NCI-H1436 treated with DMSO at 0.1 percent for 48 hours (cell line): ENCODE measurements around the gene PCDHB12.
"Not testable (repeated sequence)": the region's sequence is repeated elsewhere in the genome, so short reads cannot be mapped to it uniquely, and the experiment has no call there.

Experiments used
- DNase-seq: peaks from one replicate; lab custom pipeline; 2025; lab: John Stamatoyannopoulos, UW

The PCDHB12 gene

GRCh38 chr5:141210281-141210680, 1.8 kb downstream of the PCDHB12 start:
- DNase-seq = not testable (repeated sequence)

- not testable (repeated sequence) for DNase-seq
Observed at GRCh38 chr5:141210849-141211248, 2.3 kb downstream of the PCDHB12 start.

GRCh38 chr5:141213656-141214339, 5.3 kb downstream of the PCDHB12 start, which contains the start of gene PCDHB13:
Gene PCDHB13 (plus strand): TSS chr5:141213919. CDS start chr5:141214124, 205 bp downstream.
- not testable (repeated sequence) for DNase-seq

GRCh38 chr5:141214583-141214982, 6.1 kb downstream of the PCDHB12 start:
- not testable (repeated sequence) for DNase-seq

- not testable (repeated sequence) for DNase-seq
Observed at GRCh38 chr5:141215504-141215903, 7.0 kb downstream of the PCDHB12 start.

GRCh38 chr5:141216035-141216434, 7.5 kb downstream of the PCDHB12 start:
- not testable (repeated sequence) for DNase-seq

- DNase-seq = no peak
Observed at GRCh38 chr5:141223112-141223783, 14.7 kb downstream of the PCDHB12 start, which contains the start of gene PCDHB14. Gene PCDHB14 (plus strand): TSS chr5:141223343. CDS start chr5:141223506, 163 bp downstream.

- not testable (repeated sequence) for DNase-seq
Observed at GRCh38 chr5:141224844-141225243, 16.3 kb downstream of the PCDHB12 start.

GRCh38 chr5:141225421-141225820, 16.9 kb downstream of the PCDHB12 start:
- DNase-seq = not testable (repeated sequence)

GRCh38 chr5:141234109-141234667, 25.7 kb downstream of the PCDHB12 start:
- no peak for DNase-seq

- not testable (repeated sequence) for DNase-seq
Observed at GRCh38 chr5:141235922-141236321, 27.4 kb downstream of the PCDHB12 start.

GRCh38 chr5:141236516-141237313, 28.2 kb downstream of the PCDHB12 start:
- no peak for DNase-seq

GRCh38 chr5:141241496-141241895, 33.0 kb downstream of the PCDHB12 start:
- DNase-seq = no peak

GRCh38 chr5:141245250-141245717, 36.8 kb downstream of the PCDHB12 start, which contains the start of gene PCDHB15:
Gene PCDHB15 (plus strand): TSS chr5:141245395. CDS start chr5:141245579, 184 bp downstream.
- no peak for DNase-seq

GRCh38 chr5:141246971-141247370, 38.5 kb downstream of the PCDHB12 start:
- DNase-seq = not testable (repeated sequence)

GRCh38 chr5:141247434-141247833, 38.9 kb downstream of the PCDHB12 start:
- not testable (repeated sequence) for DNase-seq

- no peak for DNase-seq
Observed at GRCh38 chr5:141250576-141250975, 42.1 kb downstream of the PCDHB12 start.

- no peak for DNase-seq
Observed at GRCh38 chr5:141258464-141258863, 49.9 kb downstream of the PCDHB12 start.

GRCh38 chr5:141258948-141259347, 50.4 kb downstream of the PCDHB12 start:
- DNase-seq = no peak

GRCh38 chr5:141260458-141261237, 52.1 kb downstream of the PCDHB12 start:
- DNase-seq = no peak

GRCh38 chr5:141261238-141261546, 52.7 kb downstream of the PCDHB12 start:
- DNase-seq = no peak
